Astrocyte (in vitro differentiated cells and primary cell): ENCODE measurements around the gene LTC4S. TPM values are rescaled to one million over a fixed set of nuclear protein-coding genes. Genes with fewer than 3 reads are reported as not detected.

ENCODE experiments used
- DNase-seq: peaks from one replicate; pipeline ENCODE4 v3.0.0-alpha.2; 2010; ENCODE audit warnings: low read depth
- FAIRE-seq: peaks from 2 replicates; lab custom pipeline; 2011; peaks lifted over from hg19 to GRCh38; lab: Jason Lieb, UNC
- H2AFZ ChIP-seq: 2 replicates; pipeline ENCODE4 v1.6.0; 2012; ENCODE audit warnings: low read depth, low read length, inconsistent platforms
- H3K27ac ChIP-seq: 2 replicates; pipeline ENCODE4 v1.5.1; 2011; ENCODE audit warnings: low read depth, low read length, inconsistent platforms
- H3K27me3 ChIP-seq: 2 replicates; pipeline ENCODE4 v1.6.0; 2011; ENCODE audit warnings: low read length, inconsistent platforms; ENCODE audit not compliant: insufficient read depth
- H3K36me3 ChIP-seq: 2 replicates; pipeline ENCODE4 v1.5.1; 2011; ENCODE audit warnings: low read length, inconsistent platforms; ENCODE audit not compliant: insufficient read depth
- H3K4me1 ChIP-seq: 2 replicates; pipeline ENCODE4 v1.5.1; 2011; ENCODE audit warnings: low read length, inconsistent platforms; ENCODE audit not compliant: insufficient read depth
- H3K4me2 ChIP-seq: 2 replicates; pipeline ENCODE4 v1.6.0; 2012; ENCODE audit warnings: low read length, inconsistent platforms
- H3K4me3 ChIP-seq: 2 replicates; pipeline ENCODE4 v1.5.1; 2011; ENCODE audit warnings: low read depth, mild to moderate bottlenecking, low read length, inconsistent platforms; ENCODE audit not compliant: insufficient read depth
- H3K79me2 ChIP-seq: 2 replicates; pipeline ENCODE4 v1.6.0; 2012; ENCODE audit warnings: mild to moderate bottlenecking, low read length, inconsistent platforms; ENCODE audit not compliant: insufficient read depth
- H3K9ac ChIP-seq: 2 replicates; pipeline ENCODE4 v1.6.0; 2012; ENCODE audit warnings: mild to moderate bottlenecking, low read length, inconsistent platforms
- H3K9me3 ChIP-seq: 2 replicates; pipeline ENCODE4 v1.5.1; 2012; ENCODE audit warnings: low read depth, mild to moderate bottlenecking, low read length, inconsistent platforms; ENCODE audit not compliant: insufficient read depth
- H4K20me1 ChIP-seq: 2 replicates; pipeline ENCODE4 v1.6.0; 2012; ENCODE audit warnings: low read length, inconsistent platforms; ENCODE audit not compliant: insufficient read depth
- H3K27ac Mint-ChIP-seq: one replicate; pipeline ENCODE4 v1.8.0; 2021; ENCODE audit warnings: mild to moderate bottlenecking, mixed read lengths; ENCODE audit not compliant: unreplicated experiment
- H3K27me3 Mint-ChIP-seq: one replicate; pipeline ENCODE4 v1.8.0; 2021; ENCODE audit warnings: low read depth, mixed read lengths; ENCODE audit not compliant: unreplicated experiment
- H3K36me3 Mint-ChIP-seq: one replicate; pipeline ENCODE4 v1.8.0; 2021; ENCODE audit warnings: low read depth, mixed read lengths; ENCODE audit not compliant: unreplicated experiment
- H3K4me1 Mint-ChIP-seq: one replicate; pipeline ENCODE4 v1.8.0; 2021; ENCODE audit warnings: low read depth, mixed read lengths; ENCODE audit not compliant: unreplicated experiment
- H3K4me3 Mint-ChIP-seq: one replicate; pipeline ENCODE4 v1.8.0; 2021; ENCODE audit warnings: mild to moderate bottlenecking, moderate library complexity, mixed read lengths; ENCODE audit not compliant: unreplicated experiment
- H3K9me3 Mint-ChIP-seq: one replicate; pipeline ENCODE4 v1.8.0; 2021; ENCODE audit warnings: mild to moderate bottlenecking, mixed read lengths; ENCODE audit not compliant: unreplicated experiment
- CTCF ChIP-seq: IDR thresholded peaks from 2 replicates; pipeline ENCODE4 v1.5.1; 2011; ENCODE audit warnings: low read depth, mild to moderate bottlenecking, inconsistent platforms, low read length, moderate library complexity; ENCODE audit not compliant: insufficient read depth
- EZH2 ChIP-seq: IDR thresholded peaks from 2 replicates; pipeline ENCODE4 v1.6.1; 2012; ENCODE audit warnings: mild to moderate bottlenecking, low read length, inconsistent platforms; ENCODE audit not compliant: insufficient read depth
- total RNA-seq: library from RNA; stranded (reverse); gene quantifications from 2 replicates; pipeline ENCODE4 v1.2.1, GENCODE V29; 2021

The LTC4S gene
- total RNA-seq, 1 donor from 2014 or later, result 1.3 TPM

GRCh38 chr5:179766021-179766725 is 27.6 kb upstream of the LTC4S start:
- Histone ChIP-seq H3K27ac (peak overlapping the region; percentile 81), H2AFZ (no peak overlapping the region), H3K27me3 (no peaks in the 10 kb centered on the region), H3K4me1 (peaks cover 60% of the 10 kb centered on the region), H3K9ac (peak overlapping the region; percentile 63), H3K9me3 (no peaks in the 10 kb centered on the region), H4K20me1 (peaks cover 42% of the 10 kb centered on the region), H3K36me3 (peaks cover 12% of the 10 kb centered on the region), H3K79me2 (peaks cover 64% of the 10 kb centered on the region), H3K4me2 (peak overlapping the region; percentile 80), H3K4me3 (peak overlapping the region; percentile 27)
- H3K27me3 Mint-ChIP-seq, result no peaks in the 10 kb centered on the region
- TF ChIP-seq CTCF (no peak), EZH2 (no peak)
- FAIRE-seq, result no peak
- H3K4me3 Mint-ChIP-seq, result peak overlapping the region; percentile 76
- H3K27ac Mint-ChIP-seq, result peak overlapping the region; percentile 89
- peaks cover 16% of the 10 kb centered on the region for H3K36me3 Mint-ChIP-seq
- DNase-seq, result peak; percentile 79
- H3K9me3 Mint-ChIP-seq, result no peaks in the 10 kb centered on the region
- peaks cover 66% of the 10 kb centered on the region for H3K4me1 Mint-ChIP-seq

GRCh38 chr5:179766726-179767455 is 26.9 kb upstream of the LTC4S start:
- no peaks in the 10 kb centered on the region for H3K27me3 ChIP-seq
- Mint-ChIP-seq H3K4me1 (peaks cover 60% of the 10 kb centered on the region), H3K4me3 (peak overlapping the region; percentile 76), H3K9me3 (no peaks in the 10 kb centered on the region), H3K27ac (peak overlapping the region; percentile 89), H3K27me3 (no peaks in the 10 kb centered on the region), H3K36me3 (peaks cover 19% of the 10 kb centered on the region)
- FAIRE-seq (no peak), DNase-seq (no peak)
- peaks cover 44% of the 10 kb centered on the region for H4K20me1 ChIP-seq
- no peaks in the 10 kb centered on the region for H3K9me3 ChIP-seq
- H3K4me1 ChIP-seq, result peaks cover 56% of the 10 kb centered on the region
- H2AFZ ChIP-seq, result no peak overlapping the region
- peak overlapping the region; percentile 80 for H3K4me2 ChIP-seq
- TF ChIP-seq CTCF (no peak), EZH2 (no peak)
- H3K4me3 ChIP-seq, result peak overlapping the region; percentile 27
- H3K79me2 ChIP-seq, result peaks cover 60% of the 10 kb centered on the region
- peak overlapping the region; percentile 81 for H3K27ac ChIP-seq
- H3K36me3 ChIP-seq, result peaks cover 17% of the 10 kb centered on the region
- peak overlapping the region; percentile 63 for H3K9ac ChIP-seq
